CD4-positive, alpha-beta T cell treated with Interleukin-6 at 100 ng/mL for 8 hours (primary cell): ENCODE measurements around the gene PCDHA5.
"Not testable (repeated sequence)": the region's sequence is repeated elsewhere in the genome, so short reads cannot be mapped to it uniquely, and the experiment has no call there.

Source experiments
- DNase-seq: peaks from one replicate; pipeline ENCODE4 v3.0.0-alpha.2; 2020; ENCODE audit warnings: mixed read lengths, low spot score

The PCDHA5 gene

DNA sequence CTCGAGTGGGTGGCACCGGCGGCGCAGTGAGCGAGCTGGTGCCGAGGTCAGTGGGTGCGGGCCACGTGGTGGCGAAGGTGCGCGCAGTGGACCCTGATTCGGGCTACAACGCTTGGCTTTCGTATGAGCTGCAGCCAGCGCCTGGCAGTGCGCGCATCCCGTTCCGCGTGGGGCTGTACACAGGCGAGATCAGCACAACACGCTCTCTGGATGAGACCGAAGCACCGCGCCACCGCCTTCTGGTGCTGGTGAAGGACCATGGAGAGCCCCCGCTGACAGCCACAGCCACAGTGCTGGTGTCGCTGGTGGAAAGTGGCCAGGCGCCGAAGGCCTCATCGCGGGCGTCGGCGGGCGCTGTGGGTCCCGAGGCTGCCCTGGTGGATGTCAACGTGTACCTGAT lies 2.1 kb downstream of the PCDHA5 start:
- no peak for DNase-seq

DNA sequence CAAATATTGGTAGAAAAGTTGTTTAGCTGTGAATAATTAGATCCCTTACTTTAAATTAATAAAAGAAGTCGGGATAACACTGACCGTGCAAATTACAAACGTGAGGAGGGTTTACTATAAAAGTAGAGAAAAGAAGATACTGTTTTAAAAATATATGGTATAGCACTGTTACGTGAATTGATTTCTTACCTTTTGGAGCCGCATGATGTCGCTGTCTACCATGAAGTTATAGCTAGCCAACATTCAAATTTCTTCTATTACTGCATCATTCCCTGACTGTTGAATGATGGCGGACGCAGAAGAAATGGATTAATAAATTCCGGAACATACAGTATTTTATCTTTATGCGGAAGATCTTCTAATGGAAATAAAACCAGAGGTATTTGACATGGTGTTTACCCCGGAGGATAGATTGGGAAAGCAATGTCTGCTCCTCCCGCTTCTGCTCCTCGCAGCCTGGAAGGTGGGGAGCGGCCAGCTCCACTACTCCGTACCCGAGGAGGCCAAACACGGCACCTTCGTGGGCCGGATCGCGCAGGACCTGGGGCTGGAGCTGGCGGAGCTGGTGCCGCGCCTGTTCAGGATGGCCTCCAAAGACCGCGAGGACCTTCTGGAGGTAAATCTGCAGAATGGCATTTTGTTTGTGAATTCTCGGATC lies 6.4 kb downstream of the PCDHA5 start, which contains the start of gene PCDHA6:
PCDHA6 (plus strand) TSS at position 257 of the 658 bp plus-strand sequence; CDS start at position 389, 132 bp downstream.
- DNase-seq, result no peak

DNA sequence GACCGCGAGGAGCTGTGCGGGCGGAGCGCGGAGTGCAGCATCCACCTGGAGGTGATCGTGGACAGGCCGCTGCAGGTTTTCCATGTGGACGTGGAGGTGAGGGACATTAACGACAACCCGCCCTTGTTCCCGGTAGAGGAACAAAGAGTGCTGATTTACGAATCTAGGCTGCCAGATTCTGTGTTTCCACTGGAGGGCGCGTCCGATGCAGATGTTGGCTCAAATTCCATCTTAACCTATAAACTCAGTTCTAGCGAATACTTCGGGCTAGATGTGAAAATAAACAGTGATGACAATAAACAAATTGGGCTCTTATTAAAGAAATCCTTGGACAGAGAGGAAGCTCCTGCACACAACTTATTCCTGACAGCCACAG lies 6.9 kb downstream of the PCDHA5 start:
- DNase-seq, result no peak

DNA sequence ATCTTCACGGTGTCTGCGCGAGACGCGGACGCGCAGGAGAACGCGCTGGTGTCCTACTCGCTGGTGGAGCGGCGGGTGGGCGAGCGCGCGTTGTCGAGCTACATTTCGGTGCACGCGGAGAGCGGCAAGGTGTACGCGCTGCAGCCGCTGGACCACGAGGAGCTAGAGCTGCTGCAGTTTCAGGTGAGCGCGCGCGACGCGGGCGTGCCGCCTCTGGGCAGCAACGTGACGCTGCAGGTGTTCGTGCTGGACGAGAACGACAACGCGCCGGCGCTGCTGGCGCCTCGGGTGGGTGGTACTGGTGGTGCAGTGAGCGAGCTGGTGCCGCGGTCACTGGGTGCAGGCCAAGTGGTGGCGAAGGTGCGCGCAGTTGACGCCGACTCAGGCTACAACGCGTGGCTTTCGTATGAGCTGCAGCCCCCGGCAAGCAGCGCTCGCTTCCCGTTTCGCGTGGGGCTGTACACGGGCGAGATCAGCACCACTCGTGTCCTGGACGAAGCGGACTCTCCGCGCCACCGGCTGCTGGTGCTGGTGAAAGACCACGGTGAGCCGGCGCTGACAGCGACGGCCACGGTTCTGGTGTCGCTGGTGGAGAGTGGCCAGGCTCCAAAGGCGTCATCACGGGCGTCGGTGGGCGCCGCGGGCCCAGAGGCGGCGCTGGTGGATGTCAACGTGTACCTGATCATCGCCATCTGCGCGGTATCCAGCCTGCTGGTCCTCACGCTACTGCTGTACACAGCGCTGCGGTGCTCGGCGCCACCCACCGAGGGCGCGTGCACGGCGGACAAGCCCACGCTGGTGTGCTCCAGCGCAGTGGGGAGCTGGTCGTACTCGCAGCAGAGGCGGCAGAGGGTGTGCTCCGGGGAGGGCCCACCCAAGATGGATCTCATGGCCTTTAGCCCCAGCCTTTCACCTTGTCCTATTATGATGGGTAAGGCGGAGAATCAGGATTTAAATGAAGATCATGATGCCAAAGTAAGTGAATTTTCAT lies 8.4 kb downstream of the PCDHA5 start:
- not testable (repeated sequence) for DNase-seq

DNA sequence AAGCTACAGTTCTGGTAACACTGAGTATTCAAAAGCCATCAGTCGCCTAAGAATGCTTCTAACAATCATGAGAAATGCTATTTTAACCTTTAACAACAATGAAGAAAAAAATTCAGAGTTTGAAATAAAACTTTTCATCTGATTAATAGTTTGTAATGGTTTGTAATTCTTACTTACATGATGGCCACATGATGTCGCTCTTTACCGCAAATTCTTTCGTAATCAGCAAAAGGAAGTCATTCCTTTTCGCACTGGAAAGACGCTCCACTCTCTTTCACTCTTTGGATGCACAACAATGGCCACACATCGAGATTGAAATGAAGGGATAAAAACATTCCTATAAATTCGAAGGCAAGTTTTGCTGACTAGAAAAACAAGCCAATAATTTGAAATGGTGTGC lies 12.6 kb downstream of the PCDHA5 start, which contains the start of gene PCDHA7:
PCDHA7 (plus strand) TSS at position 277 of the 400 bp plus-strand sequence; CDS start at position 392, 115 bp downstream.
- DNase-seq, result no peak

DNA sequence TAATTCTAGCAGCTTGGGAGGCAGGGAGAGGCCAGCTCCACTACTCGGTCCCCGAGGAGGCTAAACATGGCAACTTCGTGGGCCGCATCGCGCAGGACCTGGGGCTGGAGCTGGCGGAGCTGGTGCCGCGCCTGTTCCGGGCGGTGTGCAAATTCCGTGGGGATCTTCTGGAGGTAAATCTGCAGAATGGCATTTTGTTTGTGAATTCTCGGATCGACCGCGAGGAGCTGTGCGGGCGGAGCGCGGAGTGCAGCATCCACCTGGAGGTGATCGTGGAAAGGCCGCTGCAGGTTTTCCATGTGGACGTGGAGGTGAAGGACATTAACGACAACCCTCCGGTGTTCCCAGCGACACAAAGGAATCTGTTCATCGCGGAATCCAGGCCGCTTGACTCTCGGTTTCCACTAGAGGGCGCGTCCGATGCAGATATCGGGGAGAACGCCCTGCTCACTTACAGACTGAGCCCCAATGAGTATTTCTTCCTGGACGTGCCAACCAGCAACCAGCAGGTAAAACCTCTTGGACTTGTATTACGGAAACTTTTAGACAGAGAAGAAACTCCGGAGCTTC lies 13.1 kb downstream of the PCDHA5 start:
- not testable (repeated sequence) for DNase-seq

DNA sequence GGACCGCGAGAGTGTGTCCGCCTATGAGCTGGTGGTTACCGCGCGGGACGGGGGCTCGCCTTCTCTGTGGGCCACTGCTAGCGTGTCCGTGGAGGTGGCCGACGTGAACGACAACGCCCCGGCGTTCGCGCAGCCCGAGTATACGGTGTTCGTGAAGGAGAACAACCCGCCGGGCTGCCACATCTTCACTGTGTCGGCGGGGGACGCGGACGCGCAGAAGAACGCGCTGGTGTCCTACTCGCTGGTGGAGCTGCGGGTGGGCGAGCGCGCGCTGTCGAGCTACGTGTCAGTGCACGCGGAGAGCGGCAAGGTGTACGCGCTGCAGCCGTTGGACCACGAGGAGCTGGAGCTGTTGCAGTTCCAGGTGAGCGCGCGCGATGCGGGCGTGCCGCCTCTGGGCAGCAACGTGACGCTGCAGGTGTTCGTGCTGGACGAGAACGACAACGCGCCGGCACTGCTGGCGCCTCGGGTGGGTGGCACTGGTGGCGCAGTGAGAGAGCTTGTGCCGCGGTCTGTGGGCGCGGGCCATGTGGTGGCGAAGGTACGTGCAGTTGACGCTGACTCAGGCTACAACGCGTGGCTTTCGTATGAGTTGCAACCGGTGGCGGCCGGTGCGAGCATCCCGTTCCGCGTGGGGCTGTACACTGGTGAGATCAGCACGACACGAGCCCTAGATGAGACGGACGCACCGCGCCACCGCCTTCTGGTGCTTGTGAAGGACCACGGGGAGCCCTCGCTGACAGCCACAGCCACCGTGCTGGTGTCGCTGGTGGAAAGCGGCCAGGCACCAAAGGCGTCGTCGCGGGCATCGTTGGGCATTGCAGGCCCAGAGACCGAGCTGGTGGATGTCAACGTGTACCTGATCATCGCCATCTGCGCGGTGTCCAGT lies 14.5 kb downstream of the PCDHA5 start:
- no peak for DNase-seq

DNA sequence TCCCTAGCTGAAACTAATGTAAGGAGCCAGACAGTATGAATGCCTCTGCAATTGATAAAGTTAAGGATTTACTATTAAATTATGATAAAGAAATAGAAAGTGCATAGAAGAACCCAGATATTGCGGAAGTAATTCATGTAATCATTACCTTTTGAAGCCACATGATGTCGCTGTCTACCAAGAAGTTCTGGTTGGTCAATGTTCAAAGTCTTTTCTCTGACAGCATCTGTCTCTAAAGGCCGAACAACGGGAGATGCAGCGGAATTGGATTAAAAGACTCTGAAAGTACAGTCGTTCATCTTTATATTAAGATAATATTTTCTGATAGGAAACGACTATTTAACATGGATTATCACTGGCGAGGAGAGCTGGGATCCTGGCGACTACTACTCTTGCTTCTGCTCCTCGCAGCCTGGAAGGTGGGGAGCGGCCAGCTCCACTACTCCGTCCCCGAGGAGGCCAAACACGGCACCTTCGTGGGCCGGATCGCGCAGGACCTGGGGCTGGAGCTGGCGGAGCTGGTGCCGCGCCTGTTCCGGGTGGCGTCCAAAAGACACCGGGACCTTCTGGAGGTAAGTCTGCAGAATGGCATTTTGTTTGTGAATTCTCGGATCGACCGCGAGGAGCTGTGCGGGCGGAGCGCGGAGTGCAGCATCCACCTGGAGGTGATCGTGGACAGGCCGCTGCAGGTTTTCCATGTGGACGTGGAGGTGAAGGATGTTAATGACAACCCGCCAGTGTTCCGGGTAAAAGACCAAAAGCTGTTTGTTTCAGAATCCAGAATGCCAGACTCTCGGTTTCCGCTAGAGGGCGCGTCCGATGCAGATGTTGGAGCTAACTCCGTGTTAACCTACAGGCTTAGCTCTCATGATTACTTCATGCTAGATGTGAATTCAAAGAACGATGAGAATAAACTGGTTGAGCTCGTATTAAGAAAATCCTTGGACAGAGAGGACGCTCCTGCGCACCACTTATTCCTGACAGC lies 19.9 kb downstream of the PCDHA5 start, which contains the start of gene PCDHA8:
PCDHA8 (plus strand) TSS at position 210 of the 985 bp plus-strand sequence; CDS start at position 345, 135 bp downstream.
- DNase-seq, result no peak

DNA sequence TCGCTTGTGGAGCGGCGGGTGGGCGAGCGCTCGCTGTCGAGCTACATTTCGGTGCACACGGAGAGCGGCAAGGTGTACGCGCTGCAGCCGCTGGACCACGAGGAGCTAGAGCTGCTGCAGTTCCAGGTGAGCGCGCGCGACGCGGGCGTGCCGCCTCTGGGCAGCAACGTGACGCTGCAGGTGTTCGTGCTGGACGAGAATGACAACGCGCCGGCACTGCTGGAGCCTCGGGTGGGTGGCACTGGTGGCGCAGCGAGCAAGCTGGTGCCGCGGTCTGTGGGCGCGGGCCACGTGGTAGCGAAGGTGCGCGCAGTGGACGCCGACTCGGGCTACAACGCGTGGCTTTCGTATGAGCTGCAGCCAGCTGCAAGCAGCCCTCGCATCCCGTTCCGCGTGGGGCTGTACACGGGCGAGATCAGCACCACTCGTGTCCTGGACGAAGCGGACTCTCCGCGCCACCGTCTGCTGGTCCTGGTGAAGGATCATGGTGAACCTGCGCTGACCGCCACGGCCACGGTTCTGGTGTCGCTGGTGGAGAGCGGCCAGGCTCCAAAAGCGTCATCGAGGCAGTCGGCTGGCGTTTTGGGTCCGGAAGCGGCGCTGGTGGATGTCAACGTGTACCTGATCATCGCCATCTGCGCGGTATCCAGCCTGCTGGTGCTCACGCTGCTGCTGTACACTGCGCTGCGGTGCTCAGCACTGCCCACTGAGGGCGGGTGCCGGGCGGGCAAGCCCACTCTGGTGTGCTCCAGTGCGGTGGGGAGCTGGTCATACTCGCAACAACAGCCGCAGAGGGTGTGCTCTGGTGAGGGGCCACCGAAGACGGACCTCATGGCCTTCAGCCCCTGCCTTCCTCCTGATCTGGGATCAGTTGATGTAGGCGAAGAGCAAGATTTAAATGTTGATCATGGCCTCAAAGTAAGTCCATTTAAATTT lies 21.7 kb downstream of the PCDHA5 start:
- no peak for DNase-seq

DNA sequence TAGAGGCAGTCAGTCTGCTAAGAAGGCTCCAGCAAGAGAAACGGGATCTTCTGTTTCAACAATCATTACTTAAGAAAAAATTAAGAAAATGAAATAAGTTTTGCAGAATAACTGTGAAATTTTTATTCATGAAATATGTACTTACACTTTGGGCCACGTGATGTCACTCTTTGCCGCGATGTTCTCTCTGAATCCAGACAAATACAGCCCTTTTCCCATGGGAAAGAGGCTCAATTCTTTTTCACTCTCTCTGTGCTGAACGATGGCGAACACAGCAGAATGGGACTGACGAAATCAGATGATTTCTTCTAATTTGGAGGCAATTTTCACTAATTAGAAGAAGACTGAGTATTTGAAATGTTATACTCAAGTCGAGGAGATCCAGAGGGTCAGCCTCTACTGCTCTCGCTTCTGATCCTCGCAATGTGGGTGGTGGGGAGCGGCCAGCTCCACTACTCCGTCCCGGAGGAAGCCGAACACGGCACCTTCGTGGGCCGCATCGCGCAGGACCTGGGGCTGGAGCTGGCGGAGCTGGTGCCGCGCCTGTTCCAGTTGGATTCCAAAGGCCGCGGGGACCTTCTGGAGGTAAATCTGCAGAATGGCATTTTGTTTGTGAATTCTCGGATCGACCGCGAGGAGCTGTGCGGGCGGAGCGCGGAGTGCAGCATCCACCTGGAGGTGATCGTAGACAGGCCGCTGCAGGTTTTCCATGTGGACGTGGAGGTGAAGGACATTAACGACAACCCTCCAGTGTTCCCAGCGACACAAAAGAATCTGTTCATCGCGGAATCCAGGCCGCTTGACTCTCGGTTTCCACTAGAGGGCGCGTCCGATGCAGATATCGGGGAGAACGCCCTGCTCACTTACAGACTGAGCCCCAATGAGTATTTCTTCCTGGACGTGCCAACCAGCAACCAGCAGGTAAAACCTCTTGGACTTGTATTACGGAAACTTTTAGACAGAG lies 27.0 kb downstream of the PCDHA5 start, which contains the start of gene PCDHA9:
PCDHA9 (plus strand) TSS at position 244 of the 964 bp plus-strand sequence; CDS start at position 358, 114 bp downstream.
- not testable (repeated sequence) for DNase-seq

DNA sequence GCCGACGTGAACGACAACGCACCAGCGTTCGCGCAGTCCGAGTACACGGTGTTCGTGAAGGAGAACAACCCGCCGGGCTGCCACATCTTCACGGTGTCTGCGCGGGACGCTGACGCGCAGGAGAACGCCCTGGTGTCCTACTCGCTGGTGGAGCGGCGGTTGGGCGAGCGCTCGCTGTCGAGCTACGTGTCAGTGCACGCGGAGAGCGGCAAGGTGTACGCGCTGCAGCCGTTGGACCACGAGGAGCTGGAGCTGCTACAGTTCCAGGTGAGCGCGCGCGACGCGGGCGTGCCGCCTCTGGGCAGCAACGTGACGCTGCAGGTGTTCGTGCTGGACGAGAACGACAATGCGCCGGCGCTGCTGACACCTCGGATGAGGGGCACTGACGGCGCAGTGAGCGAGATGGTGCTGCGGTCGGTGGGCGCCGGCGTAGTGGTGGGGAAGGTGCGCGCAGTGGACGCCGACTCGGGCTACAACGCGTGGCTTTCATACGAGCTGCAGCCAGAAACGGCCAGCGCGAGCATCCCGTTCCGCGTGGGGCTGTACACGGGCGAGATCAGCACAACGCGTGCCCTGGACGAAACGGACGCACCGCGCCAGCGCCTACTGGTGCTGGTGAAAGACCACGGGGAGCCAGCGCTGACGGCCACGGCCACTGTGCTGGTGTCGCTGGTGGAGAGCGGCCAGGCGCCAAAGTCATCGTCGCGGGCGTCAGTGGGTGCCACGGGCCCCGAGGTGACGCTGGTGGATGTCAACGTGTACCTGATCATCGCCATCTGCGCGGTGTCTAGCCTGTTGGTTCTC lies 28.6 kb downstream of the PCDHA5 start:
- not testable (repeated sequence) for DNase-seq

DNA sequence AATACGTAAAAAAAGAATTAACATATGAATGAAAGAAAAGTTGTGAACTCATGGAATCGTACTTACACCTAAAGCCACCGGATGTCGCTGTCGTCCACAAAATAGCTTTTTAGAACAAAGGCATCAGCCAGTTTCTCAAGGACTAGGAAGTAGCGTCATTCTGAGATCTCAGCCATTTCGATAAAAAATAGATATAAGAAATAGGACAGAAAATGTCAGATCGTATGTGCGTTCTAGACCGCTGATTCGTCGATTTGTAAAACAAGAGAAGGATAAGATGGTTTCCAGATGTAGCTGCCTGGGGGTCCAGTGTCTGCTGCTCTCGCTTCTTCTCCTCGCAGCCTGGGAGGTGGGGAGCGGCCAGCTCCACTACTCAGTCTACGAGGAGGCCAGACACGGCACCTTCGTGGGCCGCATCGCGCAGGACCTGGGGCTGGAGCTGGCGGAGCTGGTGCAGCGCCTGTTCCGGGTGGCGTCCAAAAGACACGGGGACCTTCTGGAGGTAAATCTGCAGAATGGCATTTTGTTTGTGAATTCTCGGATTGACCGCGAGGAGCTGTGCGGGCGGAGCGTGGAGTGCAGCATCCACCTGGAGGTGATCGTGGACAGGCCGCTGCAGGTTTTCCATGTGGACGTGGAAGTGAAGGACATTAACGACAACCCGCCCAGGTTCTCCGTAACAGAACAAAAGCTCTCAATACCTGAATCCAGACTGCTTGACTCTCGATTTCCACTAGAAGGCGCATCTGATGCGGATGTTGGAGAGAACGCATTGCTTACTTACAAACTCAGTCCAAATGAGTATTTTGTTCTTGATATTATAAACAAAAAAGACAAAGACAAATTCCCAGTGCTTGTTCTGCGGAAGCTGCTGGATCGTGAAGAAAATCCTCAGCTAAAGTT lies 34.6 kb downstream of the PCDHA5 start, which contains the start of gene PCDHA10:
PCDHA10 (plus strand) TSS at position 126 of the 903 bp plus-strand sequence; CDS start at position 278, 152 bp downstream.
- DNase-seq, result no peak

DNA sequence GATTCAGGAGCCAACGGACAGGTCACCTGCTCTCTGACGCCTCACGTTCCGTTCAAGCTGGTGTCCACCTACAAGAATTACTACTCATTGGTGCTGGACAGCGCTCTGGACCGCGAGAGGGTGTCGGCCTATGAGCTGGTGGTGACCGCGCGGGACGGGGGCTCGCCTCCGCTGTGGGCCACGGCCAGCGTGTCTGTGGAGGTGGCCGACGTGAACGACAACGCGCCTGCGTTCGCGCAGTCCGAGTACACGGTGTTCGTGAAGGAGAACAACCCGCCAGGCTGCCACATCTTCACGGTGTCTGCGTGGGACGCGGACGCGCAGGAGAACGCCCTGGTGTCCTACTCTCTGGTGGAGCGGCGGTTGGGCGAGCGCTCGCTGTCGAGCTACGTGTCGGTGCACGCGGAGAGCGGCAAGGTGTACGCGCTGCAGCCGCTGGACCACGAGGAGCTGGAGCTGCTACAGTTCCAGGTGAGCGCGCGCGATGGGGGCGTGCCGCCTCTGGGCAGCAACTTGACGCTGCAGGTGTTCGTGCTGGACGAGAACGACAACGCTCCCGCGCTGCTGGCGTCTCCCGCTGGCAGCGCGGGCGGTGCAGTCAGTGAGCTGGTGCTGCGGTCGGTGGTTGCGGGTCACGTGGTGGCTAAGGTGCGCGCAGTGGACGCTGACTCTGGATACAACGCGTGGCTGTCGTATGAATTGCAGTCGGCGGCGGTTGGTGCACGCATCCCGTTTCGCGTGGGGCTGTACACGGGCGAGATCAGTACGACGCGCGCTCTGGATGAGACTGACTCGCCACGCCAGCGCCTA lies 36.0 kb downstream of the PCDHA5 start:
- DNase-seq, result no peak

DNA sequence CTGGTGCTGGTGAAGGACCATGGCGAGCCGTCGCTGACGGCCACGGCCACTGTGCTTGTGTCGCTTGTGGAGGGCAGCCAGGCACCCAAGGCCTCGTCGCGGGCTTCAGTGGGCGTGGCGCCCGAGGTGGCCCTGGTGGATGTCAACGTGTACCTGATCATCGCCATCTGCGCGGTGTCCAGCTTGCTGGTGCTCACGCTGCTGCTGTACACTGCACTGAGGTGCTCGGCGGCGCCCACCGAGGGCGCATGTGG lies 36.5 kb downstream of the PCDHA5 start:
- DNase-seq, result no peak
